GM12878 (cell line): ENCODE measurements around the gene PDE6C. TPM values are rescaled to one million over a fixed set of nuclear protein-coding genes. Genes with fewer than 3 reads are reported as not detected.

Experiments
- ATAC-seq: fragments of 200-7000 bp; cut with Tn5 transposase; 3 replicates; pipeline ENCODE4 v1.9.1; 2020; ENCODE audit warnings: mild to moderate bottlenecking, moderate library complexity
- BruUV-seq: library from RNA; stranded (reverse); fragments of 400-500 nt; replicated peaks from 2 replicates; lab custom pipeline; 2021; lab: Mats Ljungman, UMichigan
- CTCF ChIA-PET: fragments of 300-600 bp; sonication (Branson Sonifier 250); formaldehyde crosslinking; extraction: SDS; loops from one replicate; lab custom pipeline; 2021; ENCODE audit warnings: inconsistent platforms; lab: Yijun Ruan, JAX
- POLR2A ChIA-PET: fragments of 350-600 bp; formaldehyde crosslinking; extraction: SDS; loops from one replicate; lab custom pipeline; 2021; ENCODE audit warnings: inconsistent platforms; lab: Charles Lee
- RAD21 ChIA-PET: fragments of 300-600 bp; sonication (Branson Sonifier 250); formaldehyde crosslinking; loops from one replicate; lab custom pipeline; 2023; ENCODE audit warnings: antibody characterized with exemption; ENCODE audit not compliant: unreplicated experiment; lab: Charles Lee
- SMC1A ChIA-PET: fragments of 300-600 bp; sonication (Branson Sonifier 250); formaldehyde crosslinking; loops from one replicate; lab custom pipeline; 2023; ENCODE audit not compliant: unreplicated experiment, uncharacterized antibody; lab: Charles Lee
- DNase-seq: peaks from one replicate; pipeline ENCODE4 v3.0.0-alpha.2; 2011; ENCODE audit warnings: low read depth, low spot score
- FAIRE-seq: peaks from 3 replicates; lab custom pipeline; 2011; peaks lifted over from hg19 to GRCh38; lab: Jason Lieb, UNC
- H2AFZ ChIP-seq: 2 replicates; pipeline ENCODE4 v1.6.0; 2011; ENCODE audit warnings: low read depth, low read length, control low read depth; ENCODE audit not compliant: control insufficient read depth
- H3K27ac ChIP-seq: 2 replicates; pipeline ENCODE4 v1.5.1; 2011; ENCODE audit warnings: control low read depth; ENCODE audit not compliant: control insufficient read depth, insufficient read depth
- H3K27me3 ChIP-seq, 2 experiments: replicated peaks in 1 of 2; 2 replicates each; pipeline versions ENCODE4 v1.6.0 to v1.6.1; 2011; ENCODE audit warnings: low read length in 1 of 2; ENCODE audit not compliant: control insufficient read depth in 2 of 2, insufficient read depth in 2 of 2
- H3K36me3 ChIP-seq, 2 experiments: 2 replicates each; pipeline ENCODE4 v1.5.1; 2011; ENCODE audit warnings: low read length in 1 of 2; ENCODE audit not compliant: control insufficient read depth in 2 of 2, insufficient read depth in 2 of 2
- H3K4me1 ChIP-seq: 2 replicates; pipeline ENCODE4 v1.6.1; 2011; ENCODE audit warnings: mild to moderate bottlenecking, low read length, moderate library complexity, mixed read lengths; ENCODE audit not compliant: control insufficient read depth, insufficient read depth
- H3K4me2 ChIP-seq: 2 replicates; pipeline ENCODE4 v1.6.0; 2011; ENCODE audit warnings: control low read depth; ENCODE audit not compliant: control insufficient read depth, insufficient read depth
- H3K4me3 ChIP-seq: fragments of 200-600 bp; sonication (generic); 2 replicates; pipeline ENCODE4 v1.5.1; 2016
- H3K79me2 ChIP-seq: 2 replicates; pipeline ENCODE4 v1.6.0; 2011; ENCODE audit warnings: low read length; ENCODE audit not compliant: control insufficient read depth, insufficient read depth
- H3K9ac ChIP-seq: 2 replicates; pipeline ENCODE4 v1.8.0; 2011; ENCODE audit warnings: low read length, control low read depth, mixed read lengths; ENCODE audit not compliant: control insufficient read depth, insufficient read depth
- H3K9me3 ChIP-seq: replicated peaks from 3 replicates; pipeline ENCODE4 v1.5.1; 2011; ENCODE audit warnings: mild to moderate bottlenecking, low read length; ENCODE audit not compliant: control insufficient read depth, insufficient read depth
- H4K20me1 ChIP-seq: 2 replicates; pipeline ENCODE4 v1.6.0; 2011; ENCODE audit not compliant: control insufficient read depth, insufficient read depth
- FOXM1 ChIP-seq: IDR thresholded peaks from 2 replicates; pipeline ENCODE4 v1.6.1; 2012; ENCODE audit warnings: low read depth, mild to moderate bottlenecking, inconsistent platforms, low read length, moderate library complexity
- HDAC2 ChIP-seq: fragments of 200-600 bp; sonication (generic); IDR thresholded peaks from 2 replicates; pipeline ENCODE4 v1.6.1; 2017
- KAT2A ChIP-seq: conservative IDR thresholded peaks from 2 replicates; pipeline ENCODE4 v1.6.1; 2011; ENCODE audit warnings: low read depth, low read length; ENCODE audit not compliant: control insufficient read depth
- KLF5 ChIP-seq: fragments of 450-650 bp; IDR thresholded peaks from 2 replicates; pipeline ENCODE4 v1.6.1; 2014; ENCODE audit warnings: mild to moderate bottlenecking; ENCODE audit not compliant: partially characterized antibody
- LARP7 ChIP-seq: fragments of 450-650 bp; IDR thresholded peaks from 2 replicates; pipeline ENCODE4 v1.6.1; 2017; ENCODE audit warnings: mild to moderate bottlenecking
- MYC ChIP-seq: IDR thresholded peaks from 2 replicates; pipeline ENCODE4 v1.6.1; 2011; ENCODE audit warnings: mild to moderate bottlenecking, low read length, moderate library complexity, inconsistent platforms; ENCODE audit not compliant: insufficient read depth, insufficient replicate concordance, insufficient read length, severe bottlenecking
- NRF1 ChIP-seq: conservative IDR thresholded peaks from 2 replicates; pipeline ENCODE4 v1.6.1; 2011; ENCODE audit warnings: mild to moderate bottlenecking, low read depth, low read length, improper control_type of control experiment
- SIX5 ChIP-seq: IDR thresholded peaks from 2 replicates; pipeline ENCODE4 v1.6.1; 2011; ENCODE audit warnings: mild to moderate bottlenecking, low read depth, low read length, moderate library complexity; ENCODE audit not compliant: severe bottlenecking
- SMC3 ChIP-seq: IDR thresholded peaks from 2 replicates; pipeline ENCODE4 v1.6.1; 2011; ENCODE audit warnings: low read length, improper control_type of control experiment, borderline replicate concordance
- SREBF1 ChIP-seq: IDR thresholded peaks from 2 replicates; pipeline ENCODE4 v1.6.1; 2012; ENCODE audit warnings: mild to moderate bottlenecking, low read length
- USF1 ChIP-seq: IDR thresholded peaks from 2 replicates; pipeline ENCODE4 v1.6.1; 2011; ENCODE audit warnings: borderline replicate concordance, low read depth, mild to moderate bottlenecking, moderate library complexity, mixed read lengths, low read length; ENCODE audit not compliant: insufficient read depth; ENCODE audit errors: extremely low read length
- ZBED1 ChIP-seq: IDR thresholded peaks from 2 replicates; pipeline ENCODE4 v1.6.1; 2016; ENCODE audit warnings: borderline replicate concordance
- ZBTB33 ChIP-seq: fragments of 450-650 bp; IDR thresholded peaks from 2 replicates; pipeline ENCODE4 v1.6.1; 2017; ENCODE audit warnings: mild to moderate bottlenecking
- ZNF24 ChIP-seq: fragments of 450-650 bp; IDR thresholded peaks from 2 replicates; pipeline ENCODE4 v1.6.1; 2017; ENCODE audit warnings: antibody characterized with exemption, mild to moderate bottlenecking
- ZNF384 ChIP-seq: IDR thresholded peaks from 2 replicates; pipeline ENCODE4 v1.6.1; 2012; ENCODE audit warnings: low read depth, mild to moderate bottlenecking, low read length, improper control_type of control experiment, borderline replicate concordance
- WGBS: methylation state at CpG from one replicate; pipeline ENCODE4 v1.1.6; 2016; ENCODE audit warnings: low lambda C conversion rate; ENCODE audit not compliant: insufficient replicate concordance, insufficient coverage; ENCODE audit errors: missing lambda C conversion rate; 5-methylcytosine and 5-hydroxymethylcytosine counted together
- in situ Hi-C: fragments of 300-500 bp; cut with MboI; formaldehyde crosslinking; loops from 9 replicates; pipeline ENCODE4 v1.14.3; 2018; ENCODE audit warnings: mixed read lengths
- intact Hi-C: fragments of 100-400 bp; cut with micrococcal nuclease; formaldehyde crosslinking; loops from one replicate; pipeline ENCODE4 v1.14.2; 2022; ENCODE audit not compliant: unreplicated experiment
- polyA plus RNA-seq, 11 experiments: library from polyadenylated mRNA; depleted of rRNA in 4 of 11; unstranded in 6 of 11; stranded (reverse) in 5 of 11; fragments of >200 nt; fragmentation: Nextera tagmentation in 4 of 11; fragmentation: Illumina TruSeq in 1 of 11; extraction: Ambion mirVana in 4 of 11; extraction: Trizol in 1 of 11; gene quantifications; 1 replicate in 1 of 11; 2 replicates in 10 of 11; pipeline versions ENCODE4 v1.2.1 to v1.2.3, GENCODE V29; 2011 to 2016; ENCODE audit warnings: inconsistent platforms in 2 of 11, missing spikeins in 2 of 11, low read depth in 1 of 11
- total RNA-seq, 4 experiments: library from RNA; depleted of rRNA in 3 of 4; stranded (reverse); fragments of >200 nt in 3 of 4; fragmentation: Illumina TruSeq in 1 of 4; extraction: Trizol in 1 of 4; gene quantifications; 2 replicates each; pipeline versions ENCODE4 v1.2.1 to v1.2.3, GENCODE V29; 2013 to 2021
- TF ChIP-seq, protein P1 (sequence below): fragments of 450-650 bp; IDR thresholded peaks from 2 replicates; pipeline ENCODE4 v1.6.1; 2017; ENCODE audit warnings: borderline replicate concordance
- TF ChIP-seq, protein P2 (sequence below): fragments of 450-650 bp; IDR thresholded peaks from 2 replicates; pipeline ENCODE4 v1.6.1; 2017; ENCODE audit warnings: mild to moderate bottlenecking, moderate library complexity
- TF ChIP-seq, protein P3 (sequence below): IDR thresholded peaks from 2 replicates; pipeline ENCODE4 v1.6.1; 2012; ENCODE audit warnings: low read depth, low read length, improper control_type of control experiment

Gene PDE6C
- total and polyA plus RNA-seq, 10 of the 15 experiments (the other 5 are each of a cell fraction or from before 2014, with no cell fraction given): not detected

DNA sequence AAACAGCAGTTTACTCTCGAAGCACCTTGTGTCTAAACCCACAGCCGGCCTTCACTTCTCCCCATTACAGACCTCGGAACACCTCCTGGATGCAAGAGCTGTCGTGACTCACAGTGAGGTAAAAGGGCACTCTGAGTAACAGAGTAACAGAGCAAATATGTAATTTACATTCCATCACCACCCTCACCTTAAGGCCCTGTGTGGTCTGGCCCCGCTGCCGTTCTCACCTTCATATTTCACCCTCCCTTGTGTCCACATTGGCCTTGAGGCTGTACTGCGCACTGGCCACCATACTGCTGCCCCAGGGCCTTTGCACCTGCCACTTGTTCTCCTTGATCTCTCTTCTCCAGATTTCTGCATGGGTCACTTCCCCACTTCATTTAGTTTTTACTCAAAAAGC is 33.2 kb upstream of the PDE6C start:
- 35% methylated on average over 7 of the region's 7 CpGs for WGBS
- no peak overlapping the region for H3K27ac ChIP-seq
- no peak overlapping the region for H2AFZ ChIP-seq
- CTCF ChIA-PET: no interaction called here
- TF ChIP-seq SIX5: no peak
- TF ChIP-seq KLF5: no peak
- TF ChIP-seq, protein P1, sequence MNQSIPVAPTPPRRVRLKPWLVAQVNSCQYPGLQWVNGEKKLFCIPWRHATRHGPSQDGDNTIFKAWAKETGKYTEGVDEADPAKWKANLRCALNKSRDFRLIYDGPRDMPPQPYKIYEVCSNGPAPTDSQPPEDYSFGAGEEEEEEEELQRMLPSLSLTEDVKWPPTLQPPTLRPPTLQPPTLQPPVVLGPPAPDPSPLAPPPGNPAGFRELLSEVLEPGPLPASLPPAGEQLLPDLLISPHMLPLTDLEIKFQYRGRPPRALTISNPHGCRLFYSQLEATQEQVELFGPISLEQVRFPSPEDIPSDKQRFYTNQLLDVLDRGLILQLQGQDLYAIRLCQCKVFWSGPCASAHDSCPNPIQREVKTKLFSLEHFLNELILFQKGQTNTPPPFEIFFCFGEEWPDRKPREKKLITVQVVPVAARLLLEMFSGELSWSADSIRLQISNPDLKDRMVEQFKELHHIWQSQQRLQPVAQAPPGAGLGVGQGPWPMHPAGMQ: no peak
- TF ChIP-seq USF1: no peak
- TF ChIP-seq ZBED1: no peak
- no peak for TF ChIP-seq KAT2A
- TF ChIP-seq, protein P2, sequence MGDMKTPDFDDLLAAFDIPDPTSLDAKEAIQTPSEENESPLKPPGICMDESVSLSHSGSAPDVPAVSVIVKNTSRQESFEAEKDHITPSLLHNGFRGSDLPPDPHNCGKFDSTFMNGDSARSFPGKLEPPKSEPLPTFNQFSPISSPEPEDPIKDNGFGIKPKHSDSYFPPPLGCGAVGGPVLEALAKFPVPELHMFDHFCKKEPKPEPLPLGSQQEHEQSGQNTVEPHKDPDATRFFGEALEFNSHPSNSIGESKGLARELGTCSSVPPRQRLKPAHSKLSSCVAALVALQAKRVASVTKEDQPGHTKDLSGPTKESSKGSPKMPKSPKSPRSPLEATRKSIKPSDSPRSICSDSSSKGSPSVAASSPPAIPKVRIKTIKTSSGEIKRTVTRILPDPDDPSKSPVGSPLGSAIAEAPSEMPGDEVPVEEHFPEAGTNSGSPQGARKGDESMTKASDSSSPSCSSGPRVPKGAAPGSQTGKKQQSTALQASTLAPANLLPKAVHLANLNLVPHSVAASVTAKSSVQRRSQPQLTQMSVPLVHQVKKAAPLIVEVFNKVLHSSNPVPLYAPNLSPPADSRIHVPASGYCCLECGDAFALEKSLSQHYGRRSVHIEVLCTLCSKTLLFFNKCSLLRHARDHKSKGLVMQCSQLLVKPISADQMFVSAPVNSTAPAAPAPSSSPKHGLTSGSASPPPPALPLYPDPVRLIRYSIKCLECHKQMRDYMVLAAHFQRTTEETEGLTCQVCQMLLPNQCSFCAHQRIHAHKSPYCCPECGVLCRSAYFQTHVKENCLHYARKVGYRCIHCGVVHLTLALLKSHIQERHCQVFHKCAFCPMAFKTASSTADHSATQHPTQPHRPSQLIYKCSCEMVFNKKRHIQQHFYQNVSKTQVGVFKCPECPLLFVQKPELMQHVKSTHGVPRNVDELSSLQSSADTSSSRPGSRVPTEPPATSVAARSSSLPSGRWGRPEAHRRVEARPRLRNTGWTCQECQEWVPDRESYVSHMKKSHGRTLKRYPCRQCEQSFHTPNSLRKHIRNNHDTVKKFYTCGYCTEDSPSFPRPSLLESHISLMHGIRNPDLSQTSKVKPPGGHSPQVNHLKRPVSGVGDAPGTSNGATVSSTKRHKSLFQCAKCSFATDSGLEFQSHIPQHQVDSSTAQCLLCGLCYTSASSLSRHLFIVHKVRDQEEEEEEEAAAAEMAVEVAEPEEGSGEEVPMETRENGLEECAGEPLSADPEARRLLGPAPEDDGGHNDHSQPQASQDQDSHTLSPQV: no peak
- TF ChIP-seq ZBTB33: no peak
- no peak for TF ChIP-seq SMC3
- TF ChIP-seq, protein P3, sequence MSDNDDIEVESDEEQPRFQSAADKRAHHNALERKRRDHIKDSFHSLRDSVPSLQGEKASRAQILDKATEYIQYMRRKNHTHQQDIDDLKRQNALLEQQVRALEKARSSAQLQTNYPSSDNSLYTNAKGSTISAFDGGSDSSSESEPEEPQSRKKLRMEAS: no peak
- no peak for TF ChIP-seq FOXM1
- TF ChIP-seq HDAC2: no peak
- TF ChIP-seq MYC: no peak
- TF ChIP-seq LARP7: no peak
- TF ChIP-seq ZNF384: no peak
- TF ChIP-seq NRF1: no peak
- no peak for TF ChIP-seq ZNF24
- no peak for TF ChIP-seq SREBF1
- no peak overlapping the region for H3K4me3 ChIP-seq
- SMC1A ChIA-PET: no interaction called here
- H3K27me3 ChIP-seq: no peaks in the 10 kb centered on the region
- FAIRE-seq (no peak), DNase-seq (no peak), ATAC-seq (no peak)
- POLR2A ChIA-PET: no interaction called here
- H3K9me3 ChIP-seq: no peaks in the 10 kb centered on the region; the same call in 2 of the 3 replicates
- H4K20me1 ChIP-seq: no peaks in the 10 kb centered on the region
- in situ Hi-C loops (no loop called here), intact Hi-C loops (no loop called here)
- H3K4me1 ChIP-seq: no peaks in the 10 kb centered on the region
- RAD21 ChIA-PET: no interaction called here
- BruUV-seq: no TSS peak
- no peak overlapping the region for H3K4me2 ChIP-seq
- no peaks in the 10 kb centered on the region for H3K36me3 ChIP-seq
- no peaks in the 10 kb centered on the region for H3K79me2 ChIP-seq
- no peak overlapping the region for H3K9ac ChIP-seq
